IPS DF 4.7 (cell line): Measurements from ENCODE around the gene CCND2.

Experiments
- DNase-seq: peaks from one replicate; pipeline ENCODE4 v3.0.0-alpha.2; 2013; ENCODE audit warnings: low spot score; ENCODE audit errors: extremely low read depth

Gene CCND2

GRCh38 chr12:4256043-4256826, 17.3 kb upstream of the CCND2 start:
- no peak for DNase-seq

DNA sequence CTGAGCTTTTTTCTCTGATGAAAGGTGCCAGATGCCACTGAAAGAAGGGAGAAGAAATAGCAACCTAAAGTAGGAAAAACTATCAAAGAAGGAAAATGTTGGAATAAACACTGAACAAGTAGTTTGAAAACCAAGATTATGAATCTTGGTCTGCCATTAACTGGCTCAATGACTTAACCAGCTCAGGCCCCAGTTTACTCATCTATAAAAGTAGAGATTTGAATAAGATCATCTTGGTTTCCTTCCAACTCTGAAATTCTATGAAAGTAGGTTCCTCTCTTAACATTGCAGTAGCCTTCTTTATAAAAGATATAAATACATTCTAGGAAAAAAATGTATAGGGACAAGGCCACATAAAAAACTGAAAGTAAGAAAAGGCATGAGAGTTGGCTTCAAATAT, 16.1 kb upstream of the CCND2 start:
- no peak for DNase-seq

DNA sequence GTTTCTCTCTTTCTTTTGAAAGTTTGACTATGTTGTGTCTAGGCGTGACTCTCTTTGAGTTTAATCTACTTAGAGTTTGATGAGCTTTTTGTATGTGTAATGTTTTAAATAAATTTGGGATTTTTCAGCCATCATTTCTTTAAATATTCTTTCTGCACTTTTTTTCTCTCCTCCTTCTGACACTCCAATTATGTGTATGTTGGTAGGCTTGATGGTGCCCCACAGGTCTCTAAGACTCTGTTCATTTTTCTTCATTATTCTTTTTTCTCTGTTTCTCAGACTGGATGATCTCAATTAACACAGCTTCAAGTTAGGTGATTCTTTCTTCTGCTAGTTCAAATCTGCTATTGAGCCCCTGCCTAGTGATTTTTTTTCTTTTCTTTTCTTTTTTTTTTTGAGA, 14.5 kb upstream of the CCND2 start:
- DNase-seq, result no peak

- no peak for DNase-seq
Measured at GRCh38 chr12:4261655-4262054, 11.9 kb upstream of the CCND2 start.

DNA sequence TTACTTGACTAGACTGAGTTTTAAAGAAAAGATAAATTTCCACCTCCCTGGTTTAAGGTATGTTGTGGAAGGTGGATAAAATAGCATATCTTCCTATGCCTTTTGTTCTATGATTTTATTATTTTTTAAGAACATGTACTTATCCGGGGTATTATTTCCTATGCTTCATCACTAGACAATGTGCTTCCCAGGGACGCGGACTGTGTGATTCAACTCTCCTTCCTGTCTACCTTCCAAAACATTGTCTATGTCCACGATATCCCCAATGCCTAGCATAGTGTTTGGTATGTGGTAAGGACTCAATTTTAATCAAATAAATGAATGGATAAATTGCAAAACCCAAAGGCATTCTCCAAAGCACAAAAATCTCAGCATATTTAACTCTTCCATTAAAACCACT, 8.3 kb upstream of the CCND2 start:
- no peak for DNase-seq

- DNase-seq, result no peak
Measured at GRCh38 chr12:4266990-4267389, 6.6 kb upstream of the CCND2 start.

DNA sequence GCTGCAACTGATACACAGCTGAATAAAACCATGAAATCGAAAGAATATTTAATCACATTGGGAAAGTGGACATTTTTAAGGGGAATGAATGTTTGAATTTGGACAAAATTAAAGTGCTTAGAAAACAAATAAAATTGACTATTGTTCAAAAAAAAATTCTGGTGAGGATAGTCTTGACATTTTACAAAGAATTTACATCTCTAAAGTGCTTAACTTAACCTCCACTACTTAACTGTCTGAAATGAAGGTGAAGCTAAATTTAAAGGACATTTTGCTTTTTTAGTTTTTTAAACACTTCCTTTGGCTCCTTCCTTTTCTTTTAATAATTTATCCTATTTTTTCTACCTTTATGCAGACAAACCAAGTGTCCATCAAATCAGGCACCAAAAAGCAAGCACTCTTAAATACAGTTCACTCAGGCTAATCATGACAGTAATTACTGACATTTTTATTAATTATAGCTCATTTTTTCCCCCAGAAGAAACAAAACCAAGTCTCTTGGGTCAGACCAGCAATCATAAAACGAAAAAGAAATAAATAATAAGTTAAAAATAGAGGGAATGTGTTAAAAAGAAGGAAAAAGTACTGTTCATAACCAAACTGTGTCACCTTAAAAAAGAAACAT, 5.7 kb upstream of the CCND2 start:
- no peak for DNase-seq

- DNase-seq, result no peak
Measured at GRCh38 chr12:4268329-4269181, 5.0 kb upstream of the CCND2 start.

- DNase-seq, result no peak
Measured at GRCh38 chr12:4269279-4269991, 4.1 kb upstream of the CCND2 start.

DNA sequence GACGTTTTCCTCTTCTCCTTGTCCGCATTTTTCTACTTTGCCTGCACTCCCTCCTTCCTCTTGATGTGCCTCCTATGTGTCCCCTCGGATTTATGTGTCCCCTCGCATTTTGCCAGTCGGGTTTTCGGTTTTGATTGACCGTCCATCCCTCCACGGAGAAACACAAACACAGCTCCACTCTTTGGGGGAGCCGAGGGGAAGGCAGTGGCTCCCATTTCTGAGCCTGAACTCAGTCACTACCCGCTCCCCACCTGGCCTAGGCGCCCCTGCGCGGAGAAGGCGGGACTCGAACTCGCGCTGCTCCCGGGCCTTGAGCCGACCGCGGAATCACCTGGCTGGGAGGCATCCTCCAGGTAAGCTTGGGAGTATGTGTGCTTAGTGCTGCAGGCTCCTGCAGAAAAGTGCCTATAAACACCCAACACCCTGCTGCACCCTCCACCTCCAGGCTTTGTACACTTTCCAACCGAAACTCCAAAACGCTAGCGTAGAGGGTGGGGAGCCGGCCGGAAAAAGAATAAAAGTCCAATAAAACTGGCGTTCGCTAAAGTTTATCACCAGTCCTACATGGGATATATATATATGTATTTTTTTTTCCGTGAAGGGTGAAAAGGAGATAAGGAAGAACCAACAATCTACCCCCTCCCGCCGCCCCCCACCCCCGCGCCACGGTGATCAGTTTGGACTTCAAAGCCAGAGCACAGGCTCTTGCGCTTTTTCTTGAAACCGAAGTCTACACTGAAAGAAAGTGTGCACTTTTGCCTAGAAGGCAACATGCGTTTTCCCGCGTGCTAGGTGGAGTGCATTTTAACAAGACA, 3.3 kb upstream of the CCND2 start:
- DNase-seq, result no peak

GRCh38 chr12:4270831-4271716, 2.5 kb upstream of the CCND2 start:
- no peak for DNase-seq

GRCh38 chr12:4271717-4272423, 1.7 kb upstream of the CCND2 start:
- DNase-seq, result no peak

GRCh38 chr12:4272424-4273272, 914 bp upstream of the CCND2 start:
- no peak for DNase-seq

DNA sequence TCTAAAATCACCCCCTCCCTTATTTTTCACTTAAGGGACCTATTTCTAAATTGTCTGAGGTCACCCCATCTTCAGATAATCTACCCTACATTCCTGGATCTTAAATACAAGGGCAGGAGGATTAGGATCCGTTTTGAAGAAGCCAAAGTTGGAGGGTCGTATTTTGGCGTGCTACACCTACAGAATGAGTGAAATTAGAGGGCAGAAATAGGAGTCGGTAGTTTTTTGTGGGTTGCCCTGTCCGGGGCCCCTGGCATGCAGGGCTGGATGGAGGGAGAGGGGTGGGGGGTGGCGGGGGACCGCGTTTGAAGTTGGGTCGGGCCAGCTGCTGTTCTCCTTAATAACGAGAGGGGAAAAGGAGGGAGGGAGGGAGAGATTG, 300 bp upstream of the CCND2 start:
- no peak for DNase-seq

GRCh38 chr12:4274396-4275015, 944 bp downstream of the CCND2 start:
- no peak for DNase-seq

GRCh38 chr12:4275016-4275869, 1.7 kb downstream of the CCND2 start:
- DNase-seq, result no peak

- DNase-seq, result no peak
Measured at GRCh38 chr12:4275870-4276301, 2.3 kb downstream of the CCND2 start.
